HCT116 (cell line): ENCODE measurements around the gene LDHAL6B. TPM values are rescaled to one million over a fixed set of nuclear protein-coding genes. Genes with fewer than 3 reads are reported as not detected.

Experiments used
- ATAC-seq: fragments of 200-7000 bp; cut with Tn5 transposase; 2 replicates; pipeline ENCODE4 v1.9.1; 2020; ENCODE audit warnings: mild to moderate bottlenecking, moderate library complexity
- BruUV-seq: library from RNA; stranded (reverse); fragments of 400-500 nt; replicated peaks from 2 replicates; lab custom pipeline; 2021; lab: Mats Ljungman, UMichigan
- CTCF ChIA-PET: fragments of 300-600 bp; sonication (Branson Sonifier 250); formaldehyde crosslinking; loops from one replicate; lab custom pipeline; 2021; ENCODE audit warnings: antibody characterized with exemption; lab: Charles Lee
- POLR2A ChIA-PET: fragments of 300-600, 350-600 bp; sonication (Branson Sonifier 250); formaldehyde crosslinking; loops from one replicate; lab custom pipeline; 2021; ENCODE audit warnings: antibody characterized with exemption; lab: Charles Lee
- RAD21 ChIA-PET, 2 experiments: fragments of 300-600 bp; sonication (Branson Sonifier 250); formaldehyde crosslinking; loops; one replicate each; lab custom pipeline; 2023; ENCODE audit warnings: low total read pairs in 2 of 2; ENCODE audit not compliant: uncharacterized antibody in 2 of 2, unreplicated experiment in 2 of 2, low non-redundant PET in 1 of 2; lab: Charles Lee
- DNase-seq: peaks from one replicate; pipeline ENCODE4 v3.0.0-alpha.2; 2010; ENCODE audit warnings: low read depth, low spot score
- H2AFZ ChIP-seq: fragments of 200-600 bp; shearing (Covaris generic), sonication (generic); 2 replicates; pipeline ENCODE4 v1.6.1; 2017; ENCODE audit warnings: low read depth, mixed run types, mixed read lengths, antibody characterized with exemption, low read length; ENCODE audit not compliant: poor library complexity, severe bottlenecking
- H3K27ac ChIP-seq: 2 replicates; pipeline ENCODE4 v1.5.1; 2012; ENCODE audit warnings: low read depth, low read length
- H3K27me3 ChIP-seq: fragments of 200-600 bp; sonication (generic); 2 replicates; pipeline ENCODE4 v1.6.1; 2016; ENCODE audit warnings: mixed run types, low read length, mixed read lengths; ENCODE audit not compliant: insufficient read depth
- H3K36me3 ChIP-seq, 2 experiments: fragments of 200-500 bp in 1 of 2; fragments of 200-600 bp in 1 of 2; sonication (Bioruptor generic) in 1 of 2; sonication (generic) in 1 of 2; 2 replicates each; pipeline versions ENCODE4 v1.5.1 to v1.6.1; 2014 to 2016; ENCODE audit warnings: low read length in 2 of 2, inconsistent platforms in 1 of 2, mixed read lengths in 1 of 2, mixed run types in 1 of 2; ENCODE audit not compliant: insufficient read depth in 2 of 2, control insufficient read depth in 1 of 2
- H3K4me1 ChIP-seq, 2 experiments: fragments of 200-600 bp in 1 of 2; sonication (generic) in 1 of 2; 2 replicates each; pipeline versions ENCODE4 v1.5.1 to v1.6.1; 2012 to 2017; ENCODE audit warnings: low read length in 2 of 2, inconsistent platforms in 1 of 2, mild to moderate bottlenecking in 1 of 2, mixed read lengths in 1 of 2, mixed run types in 1 of 2, moderate library complexity in 1 of 2; ENCODE audit not compliant: insufficient read depth in 2 of 2, control insufficient read depth in 1 of 2
- H3K4me2 ChIP-seq: fragments of 200-600 bp; sonication (generic); 2 replicates; pipeline ENCODE4 v1.6.1; 2017; ENCODE audit warnings: mixed run types, low read length, mixed read lengths
- H3K4me3 ChIP-seq, 2 experiments: fragments of 200-600 bp in 1 of 2; sonication (generic) in 1 of 2; replicated peaks in 1 of 2; 2 replicates each; pipeline ENCODE4 v1.5.1; 2011 to 2016; ENCODE audit warnings: low read length in 2 of 2, control low read depth in 1 of 2, low read depth in 1 of 2, mild to moderate bottlenecking in 1 of 2, mixed read lengths in 1 of 2, mixed run types in 1 of 2
- H3K79me2 ChIP-seq: fragments of 200-600 bp; sonication (generic); 2 replicates; pipeline ENCODE4 v1.6.1; 2017; ENCODE audit warnings: mild to moderate bottlenecking, mixed run types, low read length, moderate library complexity, mixed read lengths; ENCODE audit not compliant: insufficient read depth
- H3K9ac ChIP-seq: fragments of 200-600 bp; sonication (generic); 2 replicates; pipeline ENCODE4 v1.6.1; 2016; ENCODE audit warnings: low read length, mixed read lengths
- H3K9me2 ChIP-seq: fragments of 200-600 bp; sonication (generic), shearing (Covaris generic); 2 replicates; pipeline ENCODE4 v1.6.1; 2017; ENCODE audit warnings: mixed run types, mild to moderate bottlenecking, moderate library complexity; ENCODE audit not compliant: insufficient read depth
- H3K9me3 ChIP-seq, 2 experiments: fragments of 200-500 bp in 1 of 2; fragments of 200-600 bp in 1 of 2; sonication (Bioruptor generic) in 1 of 2; sonication (generic) in 1 of 2; 2 replicates each; pipeline ENCODE4 v1.6.1; 2014 to 2017; ENCODE audit warnings: low read length in 2 of 2, mixed read lengths in 2 of 2, inconsistent platforms in 1 of 2, low read depth in 1 of 2, mild to moderate bottlenecking in 1 of 2, mixed run types in 1 of 2, moderate library complexity in 1 of 2; ENCODE audit not compliant: control insufficient read depth in 1 of 2, insufficient read depth in 1 of 2
- H4K20me1 ChIP-seq: fragments of 200-600 bp; sonication (generic), shearing (Covaris generic); 2 replicates; pipeline ENCODE4 v1.6.1; 2017; ENCODE audit warnings: mixed run types, mild to moderate bottlenecking, moderate library complexity; ENCODE audit not compliant: insufficient read depth
- ATF3 ChIP-seq: IDR thresholded peaks from 2 replicates; pipeline ENCODE4 v1.6.1; 2012
- CEBPB ChIP-seq: IDR thresholded peaks from 2 replicates; pipeline ENCODE4 v1.6.1; 2012; ENCODE audit warnings: low read depth
- EZH2 ChIP-seq: fragments of 200-600 bp; sonication (generic); IDR thresholded peaks from 2 replicates; pipeline ENCODE4 v1.6.1; 2017; ENCODE audit warnings: antibody characterized with exemption, mixed run types
- EZH2phosphoT487 ChIP-seq: fragments of 200-600 bp; IDR thresholded peaks from 2 replicates; pipeline ENCODE4 v1.6.1; 2018; ENCODE audit warnings: antibody characterized with exemption, borderline replicate concordance
- FOSL1 ChIP-seq: IDR thresholded peaks from 2 replicates; pipeline ENCODE4 v1.6.1; 2012; ENCODE audit warnings: low read depth
- JUND ChIP-seq: IDR thresholded peaks from 2 replicates; pipeline ENCODE4 v1.6.1; 2012
- MAX ChIP-seq: IDR thresholded peaks from 2 replicates; pipeline ENCODE4 v1.6.1; 2012
- POLR2AphosphoS5 ChIP-seq: IDR thresholded peaks from 2 replicates; pipeline ENCODE4 v1.6.1; 2011; ENCODE audit warnings: mild to moderate bottlenecking, low read depth, low read length, moderate library complexity
- SIN3A ChIP-seq: IDR thresholded peaks from 2 replicates; pipeline ENCODE4 v1.6.1; 2012; ENCODE audit warnings: low read depth
- SP1 ChIP-seq: IDR thresholded peaks from 2 replicates; pipeline ENCODE4 v1.6.1; 2012; ENCODE audit warnings: low read depth
- SRF ChIP-seq: IDR thresholded peaks from 2 replicates; pipeline ENCODE4 v1.6.1; 2012; ENCODE audit warnings: low read depth
- ZFX ChIP-seq: fragments of 450-650 bp; IDR thresholded peaks from 2 replicates; pipeline ENCODE4 v1.6.1; 2017
- ZNF274 ChIP-seq: fragments of 200-500 bp; sonication (Bioruptor generic); IDR thresholded peaks from 2 replicates; pipeline ENCODE4 v1.6.1; 2014; ENCODE audit warnings: mild to moderate bottlenecking, low read depth, low read length, inconsistent platforms
- intact Hi-C: fragments of 100-400 bp; cut with micrococcal nuclease; formaldehyde crosslinking; loops from 2 replicates; pipeline ENCODE4 v1.10.0; 2022
- total RNA-seq: library from RNA; stranded (reverse); gene quantifications from one replicate; pipeline ENCODE4 v1.2.1, GENCODE V29; 2021; ENCODE audit not compliant: unreplicated experiment

LDHAL6B gene
- total RNA-seq, 1 experiment from 2014 or later = not detected

DNA sequence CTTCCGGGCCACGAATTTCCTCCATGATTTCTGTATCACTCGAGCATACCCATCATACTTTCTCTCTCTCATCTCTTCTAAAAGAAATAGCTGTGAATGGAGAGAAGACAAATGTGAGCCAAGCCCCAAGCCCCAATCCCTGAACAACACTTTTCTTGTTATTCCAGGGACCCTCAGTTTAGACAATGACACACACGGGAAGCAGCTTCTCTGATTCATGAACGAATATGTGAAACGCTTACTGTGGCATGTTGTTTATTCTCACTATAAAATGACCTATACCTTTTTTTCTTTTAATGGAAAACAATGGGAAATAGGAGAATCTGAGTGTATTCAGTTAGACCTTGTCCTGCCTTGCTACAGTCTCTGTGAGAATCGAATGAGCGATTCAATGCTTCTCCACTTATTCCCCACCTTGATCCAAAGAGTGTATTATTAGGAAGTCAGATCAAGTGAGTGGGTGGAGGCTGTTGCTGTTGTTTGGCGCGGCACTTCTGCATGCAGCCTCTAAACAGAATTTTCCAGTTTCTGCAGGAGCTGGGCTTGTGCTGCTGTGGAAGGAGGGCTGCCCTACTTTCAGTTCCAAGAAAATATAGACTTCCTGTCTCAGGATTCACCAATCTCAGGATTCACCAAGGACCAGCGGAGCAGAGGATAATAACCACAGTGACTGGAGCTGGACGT, 32.4 kb upstream of the LDHAL6B start:
- intact Hi-C loops = loop anchor here (2.0 to 10.0 kb wide), 2 partner anchors 201 to 319 kb away; partner anchors contain the start of gene MYO1E
- H3K9ac ChIP-seq = no peak overlapping the region
- CTCF ChIA-PET = interaction anchor here (1.0 to 2.0 kb wide), 8 partner anchors 10 to 355 kb away, joined by 3 to 14 read pairs (median 5); partner anchors contain the start of gene MYO1E
- H3K9me3 ChIP-seq = no peaks in the 10 kb centered on the region
- TF ChIP-seq EZH2 = no peak
- no peak for TF ChIP-seq JUND
- no peak for TF ChIP-seq ZNF274
- no peak for TF ChIP-seq ATF3
- no peak for TF ChIP-seq SRF
- no peak for TF ChIP-seq SP1
- TF ChIP-seq CEBPB = no peak
- TF ChIP-seq FOSL1 = no peak
- TF ChIP-seq ZFX = no peak
- TF ChIP-seq MAX = no peak
- TF ChIP-seq SIN3A = no peak
- TF ChIP-seq EZH2phosphoT487 = no peak
- no peak for TF ChIP-seq POLR2AphosphoS5
- H3K4me3 ChIP-seq = no peak overlapping the region
- BruUV-seq = no TSS peak
- no peaks in the 10 kb centered on the region for H3K9me2 ChIP-seq
- POLR2A ChIA-PET = no interaction called here
- peaks cover 12 to 23% of the 10 kb centered on the region in 2 experiments; a peak in 2 of 4 replicates for H3K36me3 ChIP-seq
- no peak for ATAC-seq
- H3K79me2 ChIP-seq = no peaks in the 10 kb centered on the region
- no peaks in the 10 kb centered on the region for H4K20me1 ChIP-seq
- DNase-seq = no peak
- H3K4me1 ChIP-seq = peaks cover 15 to 28% of the 10 kb centered on the region in 2 experiments
- H3K4me2 ChIP-seq = peak overlapping the region; percentile 42; the same call in 1 of the 2 replicates
- H3K27ac ChIP-seq = no peak overlapping the region
- H2AFZ ChIP-seq = no peak overlapping the region
- H3K27me3 ChIP-seq = no peaks in the 10 kb centered on the region
- RAD21 ChIA-PET = interaction anchor here (0.9 to 1.4 kb wide), 3 partner anchors 319 to 325 kb away, joined by 3 to 6 read pairs (median 3); no protein-coding TSS in a partner anchor
